GM12874 (cell line): ENCODE results near the gene CCDC146.

Source experiments
- TF ChIP-seq, protein P1 (sequence below): IDR thresholded peaks from 2 replicates; pipeline ENCODE4 v1.5.1; 2011; ENCODE audit warnings: low read depth, mild to moderate bottlenecking, control low read depth, low read length, moderate library complexity; ENCODE audit not compliant: insufficient read depth

The CCDC146 gene

DNA sequence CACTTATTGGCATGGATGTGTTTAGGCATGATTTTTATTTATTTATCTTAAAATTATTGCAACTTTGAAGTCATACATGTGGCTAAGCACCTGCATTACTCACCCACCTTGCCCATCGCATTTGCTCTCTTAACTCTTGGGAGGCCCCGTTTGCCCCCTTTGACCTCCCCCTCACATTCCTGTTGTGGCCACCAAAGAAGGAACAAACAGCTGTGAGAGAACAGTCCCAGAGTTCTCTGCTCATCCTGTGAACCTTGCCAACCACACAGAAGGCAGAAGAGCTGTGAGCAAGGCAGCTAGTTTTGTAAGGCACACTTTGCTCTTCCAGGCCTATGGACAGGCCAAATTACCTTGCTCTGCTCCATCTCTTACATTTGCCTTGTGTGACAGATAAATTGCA, 100.8 kb downstream of the CCDC146 start:
- TF ChIP-seq, protein P1, sequence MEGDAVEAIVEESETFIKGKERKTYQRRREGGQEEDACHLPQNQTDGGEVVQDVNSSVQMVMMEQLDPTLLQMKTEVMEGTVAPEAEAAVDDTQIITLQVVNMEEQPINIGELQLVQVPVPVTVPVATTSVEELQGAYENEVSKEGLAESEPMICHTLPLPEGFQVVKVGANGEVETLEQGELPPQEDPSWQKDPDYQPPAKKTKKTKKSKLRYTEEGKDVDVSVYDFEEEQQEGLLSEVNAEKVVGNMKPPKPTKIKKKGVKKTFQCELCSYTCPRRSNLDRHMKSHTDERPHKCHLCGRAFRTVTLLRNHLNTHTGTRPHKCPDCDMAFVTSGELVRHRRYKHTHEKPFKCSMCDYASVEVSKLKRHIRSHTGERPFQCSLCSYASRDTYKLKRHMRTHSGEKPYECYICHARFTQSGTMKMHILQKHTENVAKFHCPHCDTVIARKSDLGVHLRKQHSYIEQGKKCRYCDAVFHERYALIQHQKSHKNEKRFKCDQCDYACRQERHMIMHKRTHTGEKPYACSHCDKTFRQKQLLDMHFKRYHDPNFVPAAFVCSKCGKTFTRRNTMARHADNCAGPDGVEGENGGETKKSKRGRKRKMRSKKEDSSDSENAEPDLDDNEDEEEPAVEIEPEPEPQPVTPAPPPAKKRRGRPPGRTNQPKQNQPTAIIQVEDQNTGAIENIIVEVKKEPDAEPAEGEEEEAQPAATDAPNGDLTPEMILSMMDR, result no peak

- TF ChIP-seq, protein P1, result no peak
Measured at GRCh38 chr7:77226357-77226839, 104.0 kb downstream of the CCDC146 start.

DNA sequence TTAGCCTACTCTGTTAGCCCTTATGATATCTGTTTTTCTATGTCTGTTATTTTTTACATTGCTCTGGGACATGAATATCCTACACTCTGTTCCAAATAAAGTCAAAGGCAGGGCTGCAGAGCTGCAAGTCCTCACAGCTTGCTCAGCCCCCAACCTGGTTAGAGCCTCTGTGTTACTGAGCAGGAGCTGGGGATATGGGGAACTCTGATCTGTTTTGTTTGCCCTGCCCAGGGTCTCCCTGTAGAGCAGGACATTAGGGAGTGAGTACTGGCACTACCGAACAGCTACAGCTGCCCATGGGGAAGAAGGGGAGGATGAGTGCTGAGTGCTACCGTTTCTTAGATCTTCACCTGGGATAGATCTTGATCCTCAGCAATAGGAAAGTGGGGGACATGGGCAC, 110.1 kb downstream of the CCDC146 start:
- TF ChIP-seq, protein P1, result no peak

DNA sequence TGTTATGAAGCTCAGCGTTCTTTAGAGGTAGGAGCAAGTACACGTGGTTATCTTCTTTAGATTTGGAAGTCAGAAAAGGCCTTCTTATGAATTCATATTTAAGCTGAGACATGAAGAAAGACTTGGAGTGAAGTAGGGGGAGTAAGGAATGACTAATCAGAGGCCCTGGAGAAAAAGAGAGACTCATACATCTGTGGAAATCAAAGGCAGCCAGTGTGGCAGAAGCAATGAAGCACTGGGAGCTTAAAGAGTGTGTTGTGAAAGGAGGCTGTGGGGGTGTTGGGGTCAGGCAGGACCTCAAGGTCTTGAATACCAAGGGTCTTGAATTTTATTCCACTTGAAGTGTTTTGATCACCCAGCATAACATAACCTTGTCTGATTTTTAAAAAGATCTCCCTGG, 112.9 kb downstream of the CCDC146 start:
- TF ChIP-seq, protein P1, result no peak

DNA sequence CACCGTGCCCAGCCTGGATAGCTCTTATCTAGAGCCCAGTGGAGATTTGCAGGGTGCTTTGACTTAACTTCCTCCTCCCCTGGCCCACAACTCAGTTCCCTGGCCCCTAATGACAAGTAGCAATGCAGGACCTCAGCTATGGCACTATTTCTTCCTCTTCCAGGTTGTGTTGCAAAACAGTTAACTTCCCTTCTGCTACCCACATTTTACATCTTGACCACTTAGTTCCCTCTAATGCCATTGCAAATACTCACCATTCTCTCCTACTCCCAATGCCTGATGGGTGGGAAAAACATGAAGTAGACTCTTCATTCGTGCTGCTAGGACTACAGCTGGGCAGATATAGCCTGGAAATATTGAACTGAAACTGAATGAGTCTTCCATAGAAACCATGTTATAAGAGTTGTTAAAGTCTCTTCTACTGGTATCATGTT, 116.3 kb downstream of the CCDC146 start:
- TF ChIP-seq, protein P1, result no peak

- TF ChIP-seq, protein P1, result no peak
Measured at GRCh38 chr7:77239471-77239870, 117.1 kb downstream of the CCDC146 start.

- TF ChIP-seq, protein P1, result no peak
Measured at GRCh38 chr7:77242068-77242467, 119.7 kb downstream of the CCDC146 start.

- TF ChIP-seq, protein P1, result no peak
Measured at GRCh38 chr7:77242554-77242953, 120.1 kb downstream of the CCDC146 start.
